Adrenal gland (tissue), 12 donors: ENCODE measurements around the gene STX16. TPM values are rescaled to one million over a fixed set of nuclear protein-coding genes. Genes with fewer than 3 reads are reported as not detected.

Experiments
- DNase-seq, 7 donors: peaks; one replicate each; pipeline ENCODE4 v3.0.0-alpha.2; 2019 to 2020
- H3K27ac ChIP-seq, 5 donors: fragments of 200-600 bp; sonication (generic) in 4 of 5; 1 replicate in 3 of 5; 2 replicates in 2 of 5; pipeline versions ENCODE4 v1.5.1 to v1.8.0; 2016 to 2020; ENCODE audit warnings: mild to moderate bottlenecking in 1 of 5
- H3K27me3 ChIP-seq: fragments of 200-600 bp; 2 replicates; pipeline ENCODE4 v1.8.0; 2021
- H3K36me3 ChIP-seq, 2 donors: fragments of 200-600 bp; replicated peaks in 1 of 2; 1 replicate in 1 of 2; 2 replicates in 1 of 2; pipeline versions ENCODE4 v1.5.1 to v1.8.0; 2018 to 2022
- H3K4me1 ChIP-seq, 2 donors: fragments of 200-600 bp; replicated peaks in 1 of 2; 1 replicate in 1 of 2; 2 replicates in 1 of 2; pipeline versions ENCODE4 v1.5.1 to v1.8.0; 2018 to 2021
- H3K4me3 ChIP-seq, 4 donors: fragments of 200-600 bp; sonication (generic) in 3 of 4; one replicate each; pipeline ENCODE4 v1.5.1; 2016 to 2018
- H3K9me3 ChIP-seq, 3 donors: fragments of 200-600 bp; sonication (generic) in 1 of 3; replicated peaks in 1 of 3; 1 replicate in 2 of 3; 2 replicates in 1 of 3; pipeline versions ENCODE4 v1.5.1 to v1.8.0; 2016 to 2021
- CTCF ChIP-seq, 6 experiments: fragments of 450-650 bp in 4 of 6; fragments of 200-600 bp in 2 of 6; sonication (generic) in 1 of 6; IDR thresholded peaks; 1 replicate in 5 of 6; 2 replicates in 1 of 6; pipeline versions ENCODE4 v1.5.1 to v1.8.0; 2016 to 2021; ENCODE audit warnings: antibody characterized with exemption in 6 of 6, mild to moderate bottlenecking in 2 of 6, moderate library complexity in 1 of 6
- POLR2A ChIP-seq, 2 donors: fragments of 450-650 bp; IDR thresholded peaks; one replicate each; pipeline ENCODE4 v1.6.1; 2017; ENCODE audit warnings: antibody characterized with exemption in 2 of 2, mild to moderate bottlenecking in 2 of 2, moderate library complexity in 1 of 2
- WGBS, 4 donors: extraction: QIAGEN DNeasy Blood & Tissue Kit in 2 of 4; methylation state at CpG; one replicate each; pipeline versions ENCODE4 v1.1.5 to v1.1.7; 2013 to 2017; 5-methylcytosine and 5-hydroxymethylcytosine counted together
- intact Hi-C, 2 donors: fragments of 100-400 bp; cut with DNase I; formaldehyde crosslinking; loops; one replicate each; pipeline versions ENCODE4 v1.14.1 to v1.15.0; 2022 to 2023
- polyA plus RNA-seq, 3 donors: library from polyadenylated mRNA; stranded (reverse); fragments of 200-250 nt in 2 of 3; fragments of 350-450 nt in 1 of 3; fragmentation: Illumina TruSeq in 1 of 3; extraction: RNeasy Lipid Tissue Mini Kit (QIAGEN cat#74804) in 1 of 3; gene quantifications; one replicate each; pipeline ENCODE4 v1.2.3, GENCODE V29; 2013 to 2014
- total RNA-seq, 9 donors: library from RNA; depleted of rRNA in 4 of 9; stranded (reverse); fragments of >200 nt in 4 of 9; fragments of 120-200 nt in 1 of 9; fragmentation: NEBNext Ultra II Directional in 1 of 9; extraction: Animal tissue kit (Norgen Biotek cat#: 25700) in 1 of 9; gene quantifications; one replicate each; pipeline versions ENCODE4 v1.1.0 to v1.2.4, GENCODE V29; 2013 to 2023
- donor health status: healthy with polysubstance abuse.
- donor health status: Bipolar disorder and iron deficiency.
- donor health status: DM: yes; HTN: yes; CAD: no.
- donor health status: DM: no; HTN: no; CAD: no.
- donor health status: DM: no; HTN: no; CAD: no.
- donor health status: DM: yes; HTN: yes; CAD: no.

STX16 gene
- total and polyA plus RNA-seq, 12 donors, result 29.3 to 134 (median 43.6) TPM

GRCh38 chr20:58675146-58675584 lies 24.1 kb downstream of the STX16 start:
- Histone ChIP-seq H3K9me3 (no peaks in the 10 kb centered on the region), H3K27ac (no peak overlapping the region), H3K4me1 (no peaks in the 10 kb centered on the region), H3K4me3 (no peak overlapping the region), H3K36me3 (peaks cover 0 to 73% of the 10 kb centered on the region in 2 donors), H3K27me3 (no peaks in the 10 kb centered on the region)
- no peak for DNase-seq
- 92 to 95% (median 94%) methylated on average over 15 to 18 of the region's 18 CpGs for WGBS, 4 donors
- TF ChIP-seq CTCF (IDR thresholded peaks at IDR 0.05) (no peak), POLR2A (IDR thresholded peaks at IDR 0.05) (no peak)
- intact Hi-C loops, result no loop called here

GRCh38 chr20:58675641-58676040 lies 24.6 kb downstream of the STX16 start:
- WGBS, 4 donors, result 88 to 91% (median 89%) methylated on average over 11 to 17 of the region's 17 CpGs

GRCh38 chr20:58676161-58676560 lies 25.1 kb downstream of the STX16 start:
- DNase-seq, result no peak
- Histone ChIP-seq H3K27ac (no peak overlapping the region), H3K9me3 (no peaks in the 10 kb centered on the region), H3K36me3 (peaks cover 0 to 71% of the 10 kb centered on the region in 2 donors), H3K27me3 (no peaks in the 10 kb centered on the region), H3K4me1 (no peaks in the 10 kb centered on the region), H3K4me3 (no peak overlapping the region)
- WGBS, 4 donors, result 93 to 98% (median 96%) methylated on average over 19 of the region's 19 CpGs
- intact Hi-C loops, result no loop called here
- TF ChIP-seq POLR2A (IDR thresholded peaks at IDR 0.05) (no peak), CTCF (IDR thresholded peaks at IDR 0.05) (no peak)

More at GRCh38 chr20:58675641-58676040, 24.6 kb downstream of the STX16 start:
- Histone ChIP-seq H3K27me3 (no peaks in the 10 kb centered on the region), H3K9me3 (no peaks in the 10 kb centered on the region), H3K27ac (no peak overlapping the region), H3K4me3 (no peak overlapping the region), H3K36me3 (peaks cover 0 to 73% of the 10 kb centered on the region in 2 donors), H3K4me1 (no peaks in the 10 kb centered on the region)
- TF ChIP-seq CTCF (IDR thresholded peaks at IDR 0.05), result no peak
- no peak for TF ChIP-seq POLR2A (IDR thresholded peaks at IDR 0.05)
- intact Hi-C loops, result no loop called here
- DNase-seq, result no peak

- no peak for DNase-seq
- Histone ChIP-seq H3K27me3 (no peaks in the 10 kb centered on the region), H3K36me3 (peaks cover 0 to 66% of the 10 kb centered on the region in 2 donors), H3K27ac (no peak overlapping the region), H3K4me3 (no peak overlapping the region), H3K9me3 (no peaks in the 10 kb centered on the region), H3K4me1 (no peaks in the 10 kb centered on the region)
- intact Hi-C loops, result no loop called here
- no peak for TF ChIP-seq POLR2A (IDR thresholded peaks at IDR 0.05)
- TF ChIP-seq CTCF (IDR thresholded peaks at IDR 0.05), result no peak
- WGBS, 4 donors, result 91 to 99% (median 93%) methylated on average over 5 of the region's 5 CpGs
Measured at GRCh38 chr20:58677079-58677604, 26.1 kb downstream of the STX16 start.
